HAP-1 (cell line): ENCODE results near the gene PGF.

Experiments
- DNase-seq, 2 experiments: peaks; one replicate each; pipeline ENCODE4 v3.0.0-alpha.2; 2016 to 2020; ENCODE audit warnings: low spot score in 2 of 2
- H3K27me3 ChIP-seq: fragments of 250-450 bp; sonication (Bioruptor Pico); 2 replicates; pipeline ENCODE4 v1.5.1; 2020; ENCODE audit warnings: low read depth, mild to moderate bottlenecking, moderate library complexity
- H3K36me3 ChIP-seq: fragments of 250-450 bp; sonication (Bioruptor Pico); replicated peaks from 2 replicates; pipeline ENCODE4 v1.5.1; 2020; ENCODE audit warnings: mild to moderate bottlenecking
- H3K4me1 ChIP-seq: fragments of 250-450 bp; sonication (Bioruptor Pico); 2 replicates; pipeline ENCODE4 v1.5.1; 2020; ENCODE audit warnings: mild to moderate bottlenecking
- H3K4me3 ChIP-seq: fragments of 250-450 bp; sonication (Bioruptor Pico); 2 replicates; pipeline ENCODE4 v1.5.1; 2020; ENCODE audit warnings: mild to moderate bottlenecking, moderate library complexity
- H3K9me3 ChIP-seq: fragments of 250-450 bp; sonication (Bioruptor Pico); 2 replicates; pipeline ENCODE4 v1.5.1; 2020; ENCODE audit warnings: mild to moderate bottlenecking, moderate library complexity
- in situ Hi-C: fragments of 300-500 bp; cut with MboI; formaldehyde crosslinking; loops from 3 replicates; pipeline ENCODE4 v1.14.3; 2020; ENCODE audit warnings: low sequenced_read_pairs, inconsistent platforms, mixed read lengths

The PGF gene

GRCh38 chr14:74893614-74894091, 61.7 kb downstream of the PGF start:
- H3K9me3 ChIP-seq: no peaks in the 10 kb centered on the region
- H3K4me3 ChIP-seq: no peak overlapping the region
- in situ Hi-C loops: no loop called here
- peaks cover 4% of the 10 kb centered on the region for H3K4me1 ChIP-seq
- DNase-seq: no peak
- H3K27me3 ChIP-seq: no peaks in the 10 kb centered on the region
- peaks cover 96% of the 10 kb centered on the region for H3K36me3 ChIP-seq

GRCh38 chr14:74892745-74893144, 62.7 kb downstream of the PGF start:
- H3K4me1 ChIP-seq: peaks cover 13% of the 10 kb centered on the region
- H3K4me3 ChIP-seq: no peak overlapping the region
- peaks cover 90% of the 10 kb centered on the region for H3K36me3 ChIP-seq
- in situ Hi-C loops: no loop called here
- DNase-seq: no peak
- no peaks in the 10 kb centered on the region for H3K27me3 ChIP-seq
- no peaks in the 10 kb centered on the region for H3K9me3 ChIP-seq

GRCh38 chr14:74891870-74892269, 63.5 kb downstream of the PGF start:
- DNase-seq: no peak
- H3K4me1 ChIP-seq: peaks cover 18% of the 10 kb centered on the region
- in situ Hi-C loops: no loop called here
- H3K36me3 ChIP-seq: peaks cover 88% of the 10 kb centered on the region
- H3K9me3 ChIP-seq: no peaks in the 10 kb centered on the region
- H3K4me3 ChIP-seq: no peak overlapping the region
- no peaks in the 10 kb centered on the region for H3K27me3 ChIP-seq
